Endothelial cell of umbilical vein (primary cell): ENCODE measurements around the gene ZNF416. TPM values are rescaled to one million over a fixed set of nuclear protein-coding genes. Genes with fewer than 3 reads are reported as not detected.

Experiments used
- BruUV-seq: library from RNA; stranded (reverse); fragments of 400-500 nt; replicated peaks from 2 replicates; lab custom pipeline; 2021; lab: Mats Ljungman, UMichigan
- CTCF ChIA-PET: fragments of 300-600, 350-600 bp; sonication (Branson Sonifier 250); formaldehyde crosslinking; loops from one replicate; lab custom pipeline; 2021; ENCODE audit warnings: antibody characterized with exemption, inconsistent platforms; lab: Charles Lee
- POLR2A ChIA-PET: fragments of 300-600, 350-600 bp; sonication (Branson Sonifier 250); formaldehyde crosslinking; loops from one replicate; lab custom pipeline; 2021; ENCODE audit warnings: antibody characterized with exemption, inconsistent platforms; lab: Charles Lee
- DNase-seq: peaks from one replicate; pipeline ENCODE4 v3.0.0-alpha.2; 2011; ENCODE audit warnings: low read depth, low spot score
- FAIRE-seq: peaks from 2 replicates; lab custom pipeline; 2011; peaks lifted over from hg19 to GRCh38; lab: Jason Lieb, UNC
- H2AFZ ChIP-seq: 2 replicates; pipeline ENCODE4 v1.6.0; 2012; ENCODE audit warnings: low read depth, low read length, control low read depth, inconsistent platforms
- H3K27ac ChIP-seq: 2 replicates; pipeline ENCODE4 v1.5.1; 2011; ENCODE audit warnings: low read depth, mild to moderate bottlenecking, control low read depth, low read length, moderate library complexity; ENCODE audit not compliant: insufficient read depth
- H3K27me3 ChIP-seq, 2 experiments: 2 replicates each; pipeline versions ENCODE4 v1.6.0 to v1.6.1; 2011; ENCODE audit warnings: low read length in 2 of 2, mixed read lengths in 1 of 2; ENCODE audit not compliant: control insufficient read depth in 2 of 2, insufficient read depth in 2 of 2
- H3K36me3 ChIP-seq, 2 experiments: 2 replicates in 1 of 2; 3 replicates in 1 of 2; pipeline ENCODE4 v1.5.1; 2011; ENCODE audit warnings: low read length in 2 of 2, mild to moderate bottlenecking in 1 of 2, moderate library complexity in 1 of 2; ENCODE audit not compliant: control insufficient read depth in 2 of 2, insufficient read depth in 2 of 2; ENCODE audit errors: extremely low read depth in 1 of 2
- H3K4me1 ChIP-seq: 3 replicates; pipeline ENCODE4 v1.5.1; 2011; ENCODE audit warnings: mild to moderate bottlenecking, low read length; ENCODE audit not compliant: control insufficient read depth, insufficient read depth; ENCODE audit errors: extremely low read depth
- H3K4me2 ChIP-seq: 2 replicates; pipeline ENCODE4 v1.6.1; 2011; ENCODE audit warnings: low read length, control low read depth, mixed read lengths; ENCODE audit not compliant: insufficient read depth
- H3K4me3 ChIP-seq, 3 experiments: fragments of 200-600 bp in 1 of 3; sonication (generic), shearing (Covaris generic) in 1 of 3; replicated peaks in 1 of 3; 2 replicates each; pipeline ENCODE4 v1.5.1; 2011 to 2016; ENCODE audit warnings: control low read depth in 3 of 3, low read length in 3 of 3, mild to moderate bottlenecking in 2 of 3, inconsistent platforms in 1 of 3, low read depth in 1 of 3, moderate library complexity in 1 of 3; ENCODE audit not compliant: insufficient read depth in 1 of 3
- H3K79me2 ChIP-seq: 2 replicates; pipeline ENCODE4 v1.6.0; 2012; ENCODE audit warnings: low read length, inconsistent platforms; ENCODE audit not compliant: control insufficient read depth, insufficient read depth
- H3K9ac ChIP-seq: replicated peaks from 2 replicates; pipeline ENCODE3; 2011; ENCODE audit warnings: low read length, control low read depth; ENCODE audit not compliant: insufficient read depth; ENCODE audit errors: extremely low read depth
- H3K9me1 ChIP-seq: replicated peaks from 3 replicates; pipeline ENCODE4 v1.6.0; 2011; ENCODE audit warnings: mild to moderate bottlenecking, low read length; ENCODE audit not compliant: control insufficient read depth, insufficient read depth; ENCODE audit errors: extremely low read depth
- H3K9me3 ChIP-seq: replicated peaks from 2 replicates; pipeline ENCODE4 v1.5.1; 2012; ENCODE audit warnings: low read length, inconsistent platforms; ENCODE audit not compliant: control insufficient read depth, insufficient read depth
- H4K20me1 ChIP-seq: replicated peaks from 2 replicates; pipeline ENCODE3; 2011; ENCODE audit warnings: mild to moderate bottlenecking, low read length; ENCODE audit not compliant: control insufficient read depth, insufficient read depth; ENCODE audit errors: extremely low read depth
- EZH2 ChIP-seq: IDR thresholded peaks from 2 replicates; pipeline ENCODE4 v1.6.1; 2012; ENCODE audit warnings: borderline replicate concordance, low read depth, mild to moderate bottlenecking, moderate library complexity, low read length, inconsistent platforms; ENCODE audit not compliant: severe bottlenecking
- FOS ChIP-seq: IDR thresholded peaks from 2 replicates; pipeline ENCODE4 v1.6.1; 2011; ENCODE audit warnings: mild to moderate bottlenecking, low read length, moderate library complexity, borderline replicate concordance; ENCODE audit not compliant: insufficient read depth
- GATA2 ChIP-seq: IDR thresholded peaks from 2 replicates; pipeline ENCODE4 v1.7.0; 2011; ENCODE audit warnings: low read depth, mild to moderate bottlenecking, moderate library complexity, mixed read lengths, low read length; ENCODE audit not compliant: insufficient read length, insufficient read depth
- JUN ChIP-seq: IDR thresholded peaks from 2 replicates; pipeline ENCODE4 v1.6.1; 2011; ENCODE audit warnings: borderline replicate concordance, low read depth; ENCODE audit not compliant: insufficient read length, insufficient read depth
- MYC ChIP-seq: IDR thresholded peaks from one replicate; pipeline ENCODE4 v1.6.1; 2011; ENCODE audit warnings: mild to moderate bottlenecking, low read depth, low read length
- POLR2A ChIP-seq: IDR thresholded peaks from 2 replicates; pipeline ENCODE4 v1.6.1; 2012; ENCODE audit warnings: low read depth, mild to moderate bottlenecking, control low read depth, low read length
- POLR2AphosphoS5 ChIP-seq: IDR thresholded peaks from 2 replicates; pipeline ENCODE4 v1.6.1; 2012; ENCODE audit warnings: low read depth, mild to moderate bottlenecking, control low read depth, low read length, moderate library complexity; ENCODE audit not compliant: insufficient read depth
- dilution Hi-C: fragments of 300-500 bp; cut with MboI; formaldehyde crosslinking; loops from one replicate; pipeline ENCODE4 v1.15.0; 2019; ENCODE audit warnings: low sequenced_read_pairs; ENCODE audit not compliant: extremely low pct_ligation_motif_present
- intact Hi-C: fragments of 100-400 bp; cut with micrococcal nuclease; formaldehyde crosslinking; loops from one replicate; pipeline ENCODE4 v1.10.0; 2022
- polyA plus RNA-seq, 4 experiments: library from polyadenylated mRNA; depleted of rRNA in 3 of 4; stranded (reverse) in 3 of 4; unstranded in 1 of 4; fragments of >200 nt; gene quantifications; 2 replicates each; pipeline versions ENCODE4 v1.2.1 to v1.2.3, GENCODE V29; 2011 to 2012; ENCODE audit warnings: missing spikeins in 1 of 4
- total RNA-seq: library from RNA; stranded (reverse); gene quantifications from 2 replicates; pipeline ENCODE4 v1.2.3, GENCODE V29; 2021
- TF ChIP-seq, protein P1 (sequence below): IDR thresholded peaks from 2 replicates; pipeline ENCODE4 v1.6.1; 2011; ENCODE audit not compliant: insufficient read depth, insufficient read length
- TF ChIP-seq, protein P2 (sequence below), 2 donors: IDR thresholded peaks; 1 replicate in 1 of 2; 2 replicates in 1 of 2; pipeline ENCODE4 v1.5.1; 2011; ENCODE audit warnings: low read length in 2 of 2, mild to moderate bottlenecking in 2 of 2, moderate library complexity in 2 of 2, control low read depth in 1 of 2, inconsistent platforms in 1 of 2, low read depth in 1 of 2; ENCODE audit not compliant: insufficient read depth in 1 of 2; ENCODE audit errors: extremely low read depth in 1 of 2

Gene ZNF416
- total and polyA plus RNA-seq, 2 donors (not counting 3 experiments of a cell fraction or from before 2014, with no cell fraction given), result 1.4 to 3.8 TPM

DNA sequence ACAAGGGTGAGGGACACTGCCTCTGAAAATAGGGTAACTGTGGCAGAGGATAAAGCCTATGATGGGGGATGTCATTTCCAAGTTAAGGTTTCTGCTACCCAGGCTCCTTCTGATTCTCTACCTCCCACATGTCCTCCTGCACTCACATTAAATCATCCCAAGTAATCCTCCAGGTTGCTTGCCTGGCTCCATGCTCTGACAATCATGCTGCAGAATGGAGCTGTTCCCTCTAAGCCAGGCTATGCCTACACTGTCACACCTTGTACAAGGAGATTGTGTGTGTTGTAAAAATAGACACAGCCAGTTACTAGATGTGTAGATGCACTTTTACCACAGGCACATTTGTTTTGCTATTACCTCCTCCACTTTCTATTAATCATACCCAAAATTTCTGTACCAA is 8.0 kb downstream of the ZNF416 start:
- no peak overlapping the region for H2AFZ ChIP-seq
- H3K4me2 ChIP-seq, result no peak overlapping the region
- CTCF ChIA-PET, result no interaction called here
- no TSS peak for BruUV-seq
- dilution Hi-C loops (no loop called here), intact Hi-C loops (no loop called here)
- no peaks in the 10 kb centered on the region for H4K20me1 ChIP-seq
- FAIRE-seq (no peak), DNase-seq (no peak)
- no peak overlapping the region for H3K4me3 ChIP-seq
- no peak overlapping the region for H3K27ac ChIP-seq
- H3K79me2 ChIP-seq, result no peaks in the 10 kb centered on the region
- H3K9ac ChIP-seq, result no peak overlapping the region
- peaks cover 7 to 28% of the 10 kb centered on the region in 2 experiments for H3K36me3 ChIP-seq
- no peaks in the 10 kb centered on the region for H3K27me3 ChIP-seq
- POLR2A ChIA-PET, result no interaction called here
- H3K9me3 ChIP-seq, result peaks cover 34% of the 10 kb centered on the region
- H3K9me1 ChIP-seq, result no peaks in the 10 kb centered on the region
- TF ChIP-seq, protein P1, sequence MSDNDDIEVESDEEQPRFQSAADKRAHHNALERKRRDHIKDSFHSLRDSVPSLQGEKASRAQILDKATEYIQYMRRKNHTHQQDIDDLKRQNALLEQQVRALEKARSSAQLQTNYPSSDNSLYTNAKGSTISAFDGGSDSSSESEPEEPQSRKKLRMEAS, result no peak
- TF ChIP-seq FOS (no peak), MYC (no peak), EZH2 (no peak), POLR2A (no peak), JUN (no peak), GATA2 (no peak), POLR2AphosphoS5 (no peak)
- TF ChIP-seq, protein P2, sequence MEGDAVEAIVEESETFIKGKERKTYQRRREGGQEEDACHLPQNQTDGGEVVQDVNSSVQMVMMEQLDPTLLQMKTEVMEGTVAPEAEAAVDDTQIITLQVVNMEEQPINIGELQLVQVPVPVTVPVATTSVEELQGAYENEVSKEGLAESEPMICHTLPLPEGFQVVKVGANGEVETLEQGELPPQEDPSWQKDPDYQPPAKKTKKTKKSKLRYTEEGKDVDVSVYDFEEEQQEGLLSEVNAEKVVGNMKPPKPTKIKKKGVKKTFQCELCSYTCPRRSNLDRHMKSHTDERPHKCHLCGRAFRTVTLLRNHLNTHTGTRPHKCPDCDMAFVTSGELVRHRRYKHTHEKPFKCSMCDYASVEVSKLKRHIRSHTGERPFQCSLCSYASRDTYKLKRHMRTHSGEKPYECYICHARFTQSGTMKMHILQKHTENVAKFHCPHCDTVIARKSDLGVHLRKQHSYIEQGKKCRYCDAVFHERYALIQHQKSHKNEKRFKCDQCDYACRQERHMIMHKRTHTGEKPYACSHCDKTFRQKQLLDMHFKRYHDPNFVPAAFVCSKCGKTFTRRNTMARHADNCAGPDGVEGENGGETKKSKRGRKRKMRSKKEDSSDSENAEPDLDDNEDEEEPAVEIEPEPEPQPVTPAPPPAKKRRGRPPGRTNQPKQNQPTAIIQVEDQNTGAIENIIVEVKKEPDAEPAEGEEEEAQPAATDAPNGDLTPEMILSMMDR (IDR thresholded peaks at IDR 0.05; ENCODE audit: extremely low read depth in 1 of 2, insufficient read depth in 1 of 2, low read depth in 1 of 2, low read length in 2 of 2), result no peak
- no peaks in the 10 kb centered on the region for H3K4me1 ChIP-seq
